ENCODE data around the gene NARF. TPM values are rescaled to one million over a fixed set of nuclear protein-coding genes. Genes with fewer than 3 reads are reported as not detected.

Gene NARF
- total RNA-seq, 1 experiment from 2014 or later = 37.7 TPM

DNA sequence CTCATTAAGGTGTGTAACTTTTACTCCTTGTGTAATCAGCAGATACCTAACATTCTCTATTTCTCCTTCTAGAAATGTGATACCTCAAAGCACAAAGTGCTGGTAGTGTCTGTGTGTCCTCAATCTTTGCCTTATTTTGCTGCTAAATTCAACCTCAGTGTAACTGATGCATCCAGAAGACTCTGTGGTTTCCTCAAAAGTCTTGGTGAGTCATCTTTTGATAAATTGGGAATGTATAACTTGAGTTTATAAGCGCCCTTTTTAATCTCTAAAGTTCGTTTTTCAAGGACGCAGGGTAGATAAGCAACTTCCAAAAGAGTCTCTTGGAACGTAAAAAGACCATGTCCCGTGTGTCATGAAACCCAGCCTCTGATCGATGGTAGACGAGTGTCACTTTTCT lies 10.2 kb downstream of the NARF start:
- no peak for DNase-seq (ENCODE audit: extremely low read depth, low read depth)

DNA sequence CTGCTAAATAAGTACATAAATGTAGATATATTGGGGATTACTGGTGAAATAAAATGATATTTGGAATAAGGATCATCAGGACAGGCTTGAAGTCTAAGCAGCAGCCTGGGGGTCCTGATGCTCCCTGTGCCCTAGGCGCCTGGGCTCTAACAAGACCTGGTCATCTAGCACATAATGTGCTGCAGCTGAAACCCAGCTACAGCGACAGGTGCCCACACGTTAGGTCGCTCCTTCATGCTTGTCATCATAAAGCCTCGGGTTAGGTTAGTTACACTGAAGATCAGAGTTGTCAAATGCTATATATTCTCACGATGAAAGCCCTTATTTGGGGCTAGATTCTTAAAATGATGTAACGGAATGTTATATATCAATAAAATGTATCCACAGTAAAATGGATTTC lies 11.5 kb downstream of the NARF start:
- DNase-seq (ENCODE audit: extremely low read depth, low read depth) = no peak

DNA sequence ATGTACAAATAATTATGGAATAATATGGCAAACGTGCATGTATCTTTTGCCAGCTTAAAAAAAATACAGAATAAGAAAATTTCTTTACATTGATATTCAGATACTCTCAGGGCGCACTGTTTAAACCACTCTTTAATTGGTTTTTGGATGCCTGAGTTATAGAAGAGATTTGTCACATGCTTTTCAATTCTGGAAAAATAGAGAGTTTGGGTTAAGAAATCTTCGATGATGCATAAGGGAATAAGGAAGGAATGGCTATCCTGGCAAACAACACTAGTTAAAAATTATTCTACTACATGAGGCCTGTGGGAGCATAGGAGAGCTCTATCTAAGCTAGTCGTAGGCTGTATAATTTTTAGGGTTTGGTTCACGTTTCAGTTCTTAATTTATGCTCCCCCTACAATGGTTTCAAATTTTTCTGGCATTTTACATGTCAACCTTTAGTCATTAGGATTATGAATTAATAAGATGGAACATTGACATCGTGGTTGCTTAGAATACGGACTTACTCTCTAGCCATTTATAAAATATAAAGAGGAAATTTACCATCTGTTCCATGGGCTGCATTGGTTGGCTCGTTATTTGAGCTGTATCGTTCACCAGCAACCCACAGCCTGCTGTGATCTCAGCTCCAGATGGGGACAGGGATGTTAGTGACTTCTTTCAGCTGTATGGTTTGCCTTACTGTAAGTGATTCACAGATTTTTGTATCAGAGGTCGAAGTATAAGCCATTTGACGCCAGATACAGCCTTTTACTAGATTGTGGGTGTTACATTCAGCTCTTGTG lies 15.9 kb downstream of the NARF start:
- no peak for DNase-seq (ENCODE audit: extremely low read depth, low read depth)

DNA sequence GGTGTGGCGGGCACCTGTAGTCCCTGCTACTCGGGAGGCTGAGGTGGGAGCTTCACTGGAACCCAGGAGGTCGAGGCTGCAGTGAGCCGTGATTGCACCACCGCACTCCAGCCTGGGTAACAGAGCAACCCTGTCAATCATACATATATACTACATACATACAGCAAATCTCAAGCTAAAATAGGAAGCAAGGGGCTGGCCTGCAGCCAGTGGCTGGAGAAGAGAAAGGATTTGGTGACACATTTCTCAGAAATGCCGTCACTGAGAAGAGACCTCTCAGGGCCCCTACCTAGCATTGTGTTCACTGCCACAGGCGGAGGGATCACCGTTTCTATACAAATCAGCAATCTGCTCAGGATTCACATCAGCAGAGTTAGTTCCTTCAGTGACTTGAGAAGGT lies 16.9 kb downstream of the NARF start:
- DNase-seq (ENCODE audit: extremely low read depth, low read depth) = no peak

DNA sequence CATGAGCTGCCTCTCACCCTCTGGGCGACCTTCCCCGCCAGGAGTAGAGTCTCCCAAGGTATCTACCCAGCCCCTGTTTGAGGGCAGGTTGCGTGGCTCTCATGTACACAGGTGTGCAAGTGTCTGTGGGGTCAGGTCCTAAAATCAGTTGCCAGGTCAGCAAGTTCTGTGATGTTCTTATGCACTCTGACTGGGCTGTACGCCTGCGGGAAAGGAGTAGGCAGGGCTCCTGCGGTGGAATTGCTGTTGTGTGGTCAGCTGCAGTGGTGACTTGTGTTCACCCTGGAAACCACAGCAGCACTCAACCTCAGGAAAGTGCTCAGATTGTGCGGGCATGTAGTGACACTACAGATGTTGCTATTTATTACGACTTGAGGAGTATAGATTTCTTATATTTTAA lies 19.4 kb downstream of the NARF start:
- DNase-seq (ENCODE audit: extremely low read depth, low read depth) = no peak

DNA sequence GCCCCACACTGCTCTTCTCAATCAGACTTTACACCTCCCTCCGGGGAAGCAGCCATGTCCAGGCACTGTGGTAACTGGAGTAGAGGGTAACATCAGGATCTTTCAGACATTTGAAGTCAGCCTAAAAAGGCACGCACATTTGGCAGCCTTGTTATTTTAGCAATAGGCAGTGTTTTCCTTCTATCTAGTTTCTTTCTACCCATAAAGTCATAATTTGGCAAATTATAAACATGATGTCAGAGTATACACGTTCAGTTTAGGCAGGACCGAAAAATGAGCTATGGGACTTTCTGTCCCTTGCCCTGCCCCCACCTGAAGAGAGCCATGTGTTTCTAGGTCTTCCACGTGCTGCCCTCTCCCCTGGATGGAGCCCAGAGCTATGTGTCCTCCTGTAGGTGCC lies 21.1 kb downstream of the NARF start:
- DNase-seq (ENCODE audit: extremely low read depth, low read depth) = no peak

DNA sequence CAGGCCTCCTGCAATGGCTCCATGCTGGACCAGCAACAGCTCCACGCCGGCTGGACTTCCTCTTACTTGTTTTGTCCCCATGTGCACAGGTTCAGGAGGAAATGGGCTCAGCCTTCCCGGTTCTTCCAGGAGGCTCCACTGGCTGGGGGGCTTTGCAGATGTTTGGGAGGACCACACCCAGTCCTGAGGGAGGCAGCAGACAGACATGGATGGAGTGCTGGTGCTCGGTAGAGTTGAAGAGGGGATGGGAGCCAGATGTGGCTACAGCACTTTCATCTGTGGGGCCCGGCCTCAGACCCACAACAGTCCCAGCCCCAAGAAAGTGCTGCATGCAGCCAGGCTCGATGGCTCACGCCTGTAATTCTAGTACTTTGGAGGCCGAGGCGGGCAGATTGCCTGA lies 21.8 kb downstream of the NARF start:
- DNase-seq (ENCODE audit: extremely low read depth, low read depth) = no peak

DNA sequence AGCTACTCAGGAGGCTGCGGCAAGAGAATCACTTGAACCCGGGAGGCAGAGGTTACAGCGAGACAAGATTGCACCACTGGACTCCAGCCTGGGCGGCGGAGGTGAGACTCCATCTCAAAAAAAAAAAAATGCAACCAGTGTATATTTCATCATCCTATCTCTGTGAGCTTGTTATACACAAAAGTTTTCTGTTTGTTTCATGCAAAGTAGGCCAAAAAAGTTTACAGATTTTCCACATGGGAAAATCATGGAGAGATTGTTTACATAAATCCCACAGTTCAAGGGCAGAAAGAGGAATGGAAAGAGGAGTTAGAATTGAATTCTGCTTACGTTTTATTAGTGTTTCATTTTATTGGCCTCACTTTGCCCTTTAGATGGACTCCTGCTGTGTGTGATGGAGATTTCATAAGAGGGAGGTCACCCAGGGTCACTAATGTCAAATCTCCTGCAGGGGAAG lies 24.7 kb downstream of the NARF start:
- no peak for DNase-seq (ENCODE audit: extremely low read depth, low read depth)

DNA sequence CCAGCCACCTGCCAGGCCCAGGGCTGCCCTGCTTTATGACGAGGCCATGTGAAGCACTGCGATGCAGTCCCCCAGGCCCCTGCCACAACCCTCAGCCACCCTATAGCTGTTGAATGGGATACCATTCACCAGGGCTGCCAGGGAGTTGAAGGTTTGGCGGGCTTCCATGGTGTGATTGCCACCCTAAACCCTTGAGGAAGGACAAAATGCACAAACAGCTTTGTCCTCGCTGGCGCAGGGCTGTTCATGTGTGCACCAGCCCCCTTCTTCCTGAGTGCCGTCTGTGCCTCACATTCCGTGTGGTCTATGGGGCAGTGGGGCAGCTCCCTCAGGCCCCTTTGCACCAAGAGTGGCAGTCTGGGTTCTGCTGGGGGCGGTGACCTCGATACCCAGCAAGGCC lies 25.3 kb downstream of the NARF start:
- no peak for DNase-seq (ENCODE audit: extremely low read depth, low read depth)

DNA sequence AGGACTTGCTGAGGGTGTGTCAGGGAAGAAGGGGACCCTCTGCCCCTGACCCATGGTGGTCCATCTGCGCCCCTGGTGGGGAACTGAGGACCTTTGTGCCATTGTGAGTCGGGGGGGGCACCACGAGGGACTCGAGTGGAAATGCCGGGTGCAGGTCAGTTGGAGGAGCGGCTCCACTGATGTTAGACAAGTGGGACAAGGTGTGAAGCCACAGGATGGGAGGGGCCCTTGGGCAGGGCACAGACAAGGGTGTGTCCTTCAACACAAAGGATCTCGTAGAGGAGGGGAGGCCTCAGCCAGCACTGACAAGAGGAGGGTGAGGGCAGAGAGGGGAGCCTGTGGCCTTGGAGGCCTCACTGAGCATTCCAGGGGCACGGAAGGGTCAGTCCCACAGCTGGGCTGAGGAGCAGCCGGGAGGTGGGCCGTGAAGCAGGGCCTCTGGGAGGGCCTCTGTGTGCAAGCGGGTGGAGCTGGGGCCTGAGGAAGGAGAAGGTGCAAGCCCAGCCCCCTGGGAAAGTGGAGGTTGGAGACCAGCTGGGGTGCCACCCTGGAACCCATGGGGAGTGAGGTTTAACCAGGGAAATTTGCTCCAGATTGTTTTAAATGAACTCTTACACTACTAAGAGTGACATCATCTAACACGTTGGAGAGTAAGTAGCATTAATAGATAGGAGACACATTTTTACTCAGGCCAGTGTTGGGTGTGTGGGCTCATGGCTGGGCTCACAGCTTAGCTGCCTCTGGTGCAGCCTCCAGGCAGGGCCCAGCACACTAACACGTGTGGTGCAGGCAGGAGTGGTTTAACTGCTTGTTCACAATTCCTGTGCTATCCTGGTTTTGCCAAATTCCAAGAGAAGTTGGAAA lies 27.9 kb downstream of the NARF start:
- no peak for DNase-seq (ENCODE audit: extremely low read depth, low read depth)

DNA sequence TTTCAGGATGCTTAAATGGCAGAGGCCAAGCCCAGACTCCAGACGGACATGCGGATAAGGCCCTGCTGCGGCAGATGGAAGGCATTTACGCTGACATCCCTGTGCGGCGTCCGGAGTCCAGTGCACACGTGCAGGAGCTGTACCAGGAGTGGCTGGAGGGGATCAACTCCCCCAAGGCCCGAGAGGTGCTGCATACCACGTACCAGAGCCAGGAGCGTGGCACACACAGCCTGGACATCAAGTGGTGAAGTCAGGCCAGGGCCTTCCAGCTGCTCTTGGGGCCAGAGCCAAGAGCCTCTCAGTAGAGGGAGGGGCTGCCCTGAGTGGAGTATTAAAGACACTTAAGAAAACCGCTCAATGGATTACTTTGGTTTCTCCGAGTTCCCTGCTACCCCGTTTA lies 29.4 kb downstream of the NARF start:
- no peak for DNase-seq (ENCODE audit: extremely low read depth, low read depth)

DNA sequence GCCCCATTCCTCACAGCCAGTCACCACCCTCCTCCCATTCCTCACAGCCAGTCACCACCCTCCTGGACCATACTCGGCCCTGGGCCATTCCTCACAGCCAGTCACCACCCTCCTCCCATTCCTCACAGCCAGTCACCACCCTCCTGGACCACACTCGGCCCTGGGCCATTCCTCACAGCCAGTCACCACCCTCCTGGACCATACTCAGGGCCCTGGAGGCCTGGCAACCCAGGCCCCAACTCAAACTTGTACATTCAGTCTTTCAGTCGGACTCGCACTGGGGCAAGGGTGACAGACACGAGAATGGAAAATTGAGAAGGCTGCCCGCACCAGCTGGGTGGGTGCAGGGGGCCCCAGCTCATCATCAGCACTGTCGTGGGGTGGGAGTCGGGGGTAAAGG lies 30.6 kb downstream of the NARF start:
- DNase-seq (ENCODE audit: extremely low read depth, low read depth) = no peak

DNA sequence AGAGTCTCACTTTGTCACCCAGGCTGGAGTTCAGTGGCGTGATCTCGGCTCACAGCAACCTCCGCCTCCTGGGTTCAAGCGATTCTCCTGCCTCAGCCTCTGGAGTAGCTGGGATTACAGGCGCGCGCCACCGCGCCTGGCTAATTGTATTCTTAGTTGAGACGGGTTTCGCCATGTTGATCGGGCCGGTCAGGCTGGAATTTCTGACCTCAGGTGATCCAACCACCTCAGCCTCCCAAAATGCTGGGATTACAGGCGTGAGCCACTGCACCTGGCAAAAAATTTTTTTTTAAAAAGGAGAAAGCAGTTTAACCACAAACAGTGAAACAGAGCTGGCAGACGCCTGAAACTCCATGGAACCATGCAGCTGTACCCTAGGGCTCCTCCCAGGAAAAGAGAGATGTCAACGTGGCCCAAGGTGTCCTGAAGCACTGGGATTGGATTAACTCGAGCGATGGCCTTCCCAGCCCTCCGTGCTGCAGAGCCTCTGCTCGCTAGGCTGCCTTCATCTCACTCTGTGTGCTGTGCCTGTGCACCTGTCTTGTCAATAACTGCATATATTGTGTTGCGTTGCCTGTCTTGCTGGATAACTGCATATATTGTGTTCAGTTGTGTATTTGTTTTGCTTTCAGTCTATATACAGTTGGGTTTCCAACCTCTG lies 31.4 kb downstream of the NARF start:
- no peak for DNase-seq (ENCODE audit: extremely low read depth, low read depth)

DNA sequence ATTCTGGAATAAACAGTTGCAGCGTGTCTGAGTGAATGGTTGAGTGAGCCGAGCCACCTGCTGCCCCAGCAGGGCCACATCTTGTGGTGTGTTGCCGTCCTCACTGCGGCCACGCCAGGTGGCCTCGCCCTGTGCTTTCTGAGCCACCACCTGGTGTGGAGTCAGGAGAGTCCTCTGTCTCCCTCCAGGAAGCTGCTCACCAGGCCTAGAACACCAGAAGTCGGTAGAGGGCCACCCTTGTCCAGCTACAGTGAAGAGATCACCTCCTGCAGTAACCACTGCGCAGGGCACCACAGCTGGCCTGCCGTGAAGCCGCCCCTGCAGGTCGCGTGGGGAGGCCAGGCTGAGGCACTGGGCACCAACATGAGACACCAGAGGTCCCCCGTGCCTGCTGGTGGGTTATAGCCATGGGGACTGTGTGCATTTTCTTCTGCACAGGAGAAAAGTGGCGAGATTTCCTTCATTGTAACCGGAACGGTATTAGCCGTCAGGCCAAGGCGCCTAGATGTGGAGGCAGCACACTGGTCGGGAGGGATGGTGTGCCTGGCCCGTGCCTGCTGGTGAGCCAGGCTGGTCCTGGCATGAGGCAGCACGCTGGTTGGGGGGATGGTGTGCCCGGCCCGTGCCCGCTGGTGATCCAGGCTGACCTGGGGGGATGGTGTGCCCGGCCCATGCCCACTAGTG lies 32.1 kb downstream of the NARF start:
- DNase-seq (ENCODE audit: extremely low read depth, low read depth) = no peak

DNA sequence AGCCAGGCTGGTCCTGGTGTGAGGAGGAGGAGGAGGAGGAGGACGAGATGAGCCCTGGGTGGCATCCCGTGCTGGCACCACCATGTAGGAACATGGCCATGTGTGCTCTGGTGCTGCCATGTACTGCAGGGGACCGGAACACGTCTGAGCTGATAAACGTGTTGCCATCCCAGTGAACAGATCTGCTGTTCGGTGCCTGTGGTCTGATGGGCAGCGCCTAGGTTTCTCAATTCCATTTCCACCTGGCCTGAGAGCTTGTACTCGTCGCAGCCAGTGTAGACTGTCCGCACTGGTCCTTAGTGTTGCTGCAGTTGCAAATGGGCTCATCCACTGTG lies 32.6 kb downstream of the NARF start:
- no peak for DNase-seq (ENCODE audit: extremely low read depth, low read depth)

DNA sequence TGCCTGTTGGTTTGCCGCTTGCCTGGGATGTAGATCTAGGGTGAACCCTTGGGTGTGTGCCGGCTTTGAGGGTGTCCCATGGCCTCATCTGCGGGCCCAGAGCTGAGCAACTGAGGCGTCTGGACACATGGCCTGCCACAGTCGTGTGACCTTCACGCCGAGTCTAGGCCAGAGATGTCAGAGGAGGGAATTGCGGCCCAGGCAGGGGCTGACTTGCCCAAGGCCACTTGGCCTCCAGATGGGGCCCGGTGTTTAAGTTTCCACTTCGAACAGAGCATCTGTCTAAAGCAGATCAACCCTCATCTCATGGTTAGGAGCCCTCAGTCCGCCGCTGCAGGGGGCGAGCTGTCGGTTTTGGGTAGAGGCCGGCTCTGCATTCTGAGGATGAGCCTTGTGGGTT lies 33.0 kb downstream of the NARF start:
- no peak for DNase-seq (ENCODE audit: extremely low read depth, low read depth)

DNA sequence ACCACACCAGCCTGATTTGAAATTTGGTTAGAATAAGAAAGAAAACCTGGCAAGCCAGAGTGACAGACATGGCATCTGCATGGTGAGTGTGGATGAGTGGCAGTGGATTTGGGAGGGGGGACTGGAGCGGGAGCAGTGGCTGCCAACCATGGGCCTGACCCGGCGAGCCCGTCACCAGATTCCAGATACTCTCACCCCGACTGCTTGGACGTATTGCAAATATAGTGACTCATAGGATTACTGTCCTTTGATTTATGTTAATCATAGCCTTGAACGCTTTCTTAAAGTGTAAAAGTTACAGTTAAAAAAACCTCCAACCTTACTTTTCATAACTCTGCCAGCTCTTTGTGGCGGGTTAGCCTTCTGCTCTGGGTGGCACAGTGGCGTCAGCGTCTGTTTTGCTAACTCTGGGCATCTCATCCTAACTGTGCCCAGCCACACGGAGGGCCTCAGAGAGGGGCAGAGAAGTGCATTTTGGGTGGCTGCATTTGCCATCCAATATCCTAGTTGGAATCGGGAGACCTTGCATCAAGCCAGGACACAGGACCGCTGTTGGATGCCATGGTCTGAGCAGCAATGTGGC lies 34.2 kb downstream of the NARF start:
- no peak for DNase-seq (ENCODE audit: extremely low read depth, low read depth)

DNA sequence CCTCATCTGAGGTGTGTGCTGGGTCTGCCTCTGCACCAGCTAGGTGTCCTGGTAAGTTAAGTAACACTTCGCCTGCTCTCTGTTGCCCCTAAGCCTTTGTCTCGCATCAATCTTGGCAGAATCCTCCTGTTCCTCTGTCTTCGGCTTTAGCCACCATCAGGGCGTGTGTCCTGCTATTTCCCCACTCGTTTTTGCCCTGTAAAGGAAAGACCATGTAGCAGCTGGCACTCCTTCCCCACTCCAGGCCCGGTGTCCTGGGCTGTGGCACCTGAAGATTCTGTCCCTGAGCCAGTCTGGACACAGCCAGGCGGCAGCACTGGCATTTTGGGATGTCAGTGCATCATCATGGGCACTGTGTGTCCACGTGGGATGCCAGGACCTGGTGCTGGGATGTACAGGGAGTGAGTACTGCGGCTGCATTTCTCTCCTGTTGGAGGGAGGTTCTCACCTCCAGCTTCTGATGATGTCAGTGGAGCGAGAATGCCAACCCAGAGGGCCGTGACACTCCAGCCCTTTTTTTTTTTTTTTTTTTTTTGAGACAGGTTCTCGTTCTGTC lies 34.8 kb downstream of the NARF start:
- no peak for DNase-seq (ENCODE audit: extremely low read depth, low read depth)

DNA sequence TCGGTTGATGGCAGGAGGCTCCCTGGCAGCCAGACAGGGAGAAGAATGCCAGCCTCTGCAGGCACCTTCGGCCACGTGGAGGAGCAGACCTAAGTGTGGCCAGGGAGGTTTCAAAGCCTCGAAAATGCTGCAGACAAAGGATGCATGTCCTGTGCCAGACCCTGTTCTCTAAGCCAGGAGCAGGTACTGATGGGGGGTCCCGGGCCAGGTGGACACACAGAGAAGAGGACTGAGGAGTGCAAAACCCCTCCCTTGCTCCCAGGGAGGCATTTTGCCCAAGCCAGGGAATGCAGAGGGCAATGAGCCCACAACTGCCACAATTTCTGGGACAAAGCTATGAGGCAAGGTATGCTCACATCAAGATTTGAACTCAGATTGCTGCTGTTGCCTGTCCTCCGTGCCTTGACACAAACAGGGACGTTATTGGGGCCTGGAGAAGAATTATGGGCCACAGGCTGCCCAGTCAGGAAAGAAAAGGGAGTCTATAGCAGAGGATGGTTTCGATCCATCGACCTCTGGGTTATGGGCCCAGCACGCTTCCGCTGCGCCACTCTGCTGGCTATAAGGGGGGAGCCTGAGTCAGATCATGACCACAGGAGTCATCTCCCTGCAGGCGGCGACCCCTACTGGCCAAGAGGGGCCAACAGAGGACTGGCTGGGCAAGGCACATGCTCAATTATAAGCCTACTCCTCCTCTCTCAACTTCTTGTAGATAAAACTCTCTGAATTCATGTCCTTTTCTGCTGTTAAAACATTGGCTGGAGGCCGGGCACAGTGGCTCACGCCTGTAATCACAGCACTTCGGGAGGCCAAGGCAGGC lies 35.9 kb downstream of the NARF start:
- DNase-seq (ENCODE audit: extremely low read depth, low read depth) = peak; percentile 95

Measured in NCI-H460 (cell line).